MCF 10A (cell line): ENCODE measurements around the gene OSBPL7. TPM values are rescaled to one million over a fixed set of nuclear protein-coding genes. Genes with fewer than 3 reads are reported as not detected.

Source experiments
- BruUV-seq: library from RNA; stranded (reverse); fragments of 400-500 nt; replicated peaks from 2 replicates; lab custom pipeline; 2021; lab: Mats Ljungman, UMichigan
- CTCF ChIA-PET: fragments of 300-600 bp; sonication (Branson Sonifier 250); formaldehyde crosslinking; extraction: SDS; loops from one replicate; lab custom pipeline; 2021; ENCODE audit warnings: antibody characterized with exemption, inconsistent platforms; lab: Yijun Ruan, JAX
- POLR2A ChIA-PET: fragments of 300-600, 350-650 bp; sonication (Branson Sonifier 250); formaldehyde crosslinking; extraction: SDS; loops from one replicate; lab custom pipeline; 2020; ENCODE audit warnings: antibody characterized with exemption, inconsistent platforms; lab: Yijun Ruan, JAX
- DNase-seq: peaks from one replicate; pipeline ENCODE4 v3.0.0-alpha.2; 2018; ENCODE audit not compliant: unreplicated experiment
- H3K27ac Mint-ChIP-seq: one replicate; pipeline ENCODE4 v1.8.0; 2022; ENCODE audit warnings: mild to moderate bottlenecking, low read depth, mixed read lengths; ENCODE audit not compliant: unreplicated experiment
- H3K27me3 Mint-ChIP-seq: one replicate; pipeline ENCODE4 v1.8.0; 2022; ENCODE audit warnings: mixed read lengths; ENCODE audit not compliant: insufficient read depth, unreplicated experiment
- H3K36me3 Mint-ChIP-seq: one replicate; pipeline ENCODE4 v1.8.0; 2022; ENCODE audit warnings: mild to moderate bottlenecking, moderate library complexity, mixed read lengths; ENCODE audit not compliant: insufficient read depth, unreplicated experiment
- H3K4me1 Mint-ChIP-seq: one replicate; pipeline ENCODE4 v1.8.0; 2022; ENCODE audit warnings: mixed read lengths; ENCODE audit not compliant: insufficient read depth, unreplicated experiment
- H3K4me3 Mint-ChIP-seq: one replicate; pipeline ENCODE4 v1.8.0; 2022; ENCODE audit warnings: mild to moderate bottlenecking, moderate library complexity, mixed read lengths; ENCODE audit not compliant: unreplicated experiment
- H3K9me3 Mint-ChIP-seq: one replicate; pipeline ENCODE4 v1.8.0; 2022; ENCODE audit warnings: mixed read lengths; ENCODE audit not compliant: unreplicated experiment
- CTCF ChIP-seq: fragments of 200-600 bp; IDR thresholded peaks from one replicate; pipeline ENCODE4 v1.8.0; 2022; ENCODE audit warnings: antibody characterized with exemption, mild to moderate bottlenecking; ENCODE audit not compliant: unreplicated experiment
- intact Hi-C: fragments of 100-400 bp; cut with micrococcal nuclease; formaldehyde crosslinking; loops from 2 replicates; pipeline ENCODE4 v1.14.1; 2022
- total RNA-seq: library from RNA; stranded (reverse); gene quantifications from 2 replicates; pipeline ENCODE4 v1.2.3, GENCODE V29; 2022

OSBPL7 gene
- total RNA-seq, 1 experiment from 2014 or later = 4.7 TPM

DNA sequence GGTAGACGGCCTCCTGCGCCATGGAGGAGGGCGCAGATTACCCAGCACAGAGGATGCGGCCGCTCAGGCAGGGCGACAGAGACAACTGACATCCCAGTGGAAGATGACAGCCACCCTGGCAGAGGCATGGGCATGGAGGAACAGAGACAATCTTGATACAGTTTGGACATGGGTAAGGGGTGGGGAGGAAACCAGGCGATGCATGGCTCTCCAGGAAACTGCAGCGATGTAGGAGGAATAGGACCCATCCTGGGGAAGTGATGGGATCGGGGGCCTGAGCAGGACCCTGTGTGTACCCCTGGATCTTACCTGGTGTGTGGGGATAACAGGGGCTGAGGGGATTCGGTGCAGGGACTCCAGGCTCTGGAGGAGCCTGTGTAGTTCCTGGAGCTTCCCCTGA lies 4.6 kb downstream of the OSBPL7 start:
- Mint-ChIP-seq H3K27me3 (no peaks in the 10 kb centered on the region), H3K4me3 (no peak overlapping the region), H3K9me3 (no peaks in the 10 kb centered on the region), H3K4me1 (peaks cover 18% of the 10 kb centered on the region), H3K36me3 (peaks cover 16% of the 10 kb centered on the region), H3K27ac (no peak overlapping the region)
- no TSS peak for BruUV-seq
- intact Hi-C loops = no loop called here
- ChIA-PET POLR2A (interaction anchor here (0.8 kb wide), 1 partner anchor 78 kb away, joined by 4 read pairs; no protein-coding TSS in a partner anchor), CTCF (no interaction called here)
- DNase-seq = no peak
- no peak for TF ChIP-seq CTCF

GRCh38 chr17:47816111-47816735 lies 5.4 kb downstream of the OSBPL7 start:
- ChIA-PET CTCF (interaction anchor here (0.7 kb wide), 1 partner anchor 15 kb away, joined by 3 read pairs; no protein-coding TSS in a partner anchor), POLR2A (no interaction called here)
- H3K4me1 Mint-ChIP-seq = peaks cover 22% of the 10 kb centered on the region
- BruUV-seq = no TSS peak
- H3K4me3 Mint-ChIP-seq = no peak overlapping the region
- DNase-seq = no peak
- H3K9me3 Mint-ChIP-seq = no peaks in the 10 kb centered on the region
- no peaks in the 10 kb centered on the region for H3K27me3 Mint-ChIP-seq
- no peak overlapping the region for H3K27ac Mint-ChIP-seq
- H3K36me3 Mint-ChIP-seq = peaks cover 16% of the 10 kb centered on the region
- TF ChIP-seq CTCF = no peak
- intact Hi-C loops = no loop called here

DNA sequence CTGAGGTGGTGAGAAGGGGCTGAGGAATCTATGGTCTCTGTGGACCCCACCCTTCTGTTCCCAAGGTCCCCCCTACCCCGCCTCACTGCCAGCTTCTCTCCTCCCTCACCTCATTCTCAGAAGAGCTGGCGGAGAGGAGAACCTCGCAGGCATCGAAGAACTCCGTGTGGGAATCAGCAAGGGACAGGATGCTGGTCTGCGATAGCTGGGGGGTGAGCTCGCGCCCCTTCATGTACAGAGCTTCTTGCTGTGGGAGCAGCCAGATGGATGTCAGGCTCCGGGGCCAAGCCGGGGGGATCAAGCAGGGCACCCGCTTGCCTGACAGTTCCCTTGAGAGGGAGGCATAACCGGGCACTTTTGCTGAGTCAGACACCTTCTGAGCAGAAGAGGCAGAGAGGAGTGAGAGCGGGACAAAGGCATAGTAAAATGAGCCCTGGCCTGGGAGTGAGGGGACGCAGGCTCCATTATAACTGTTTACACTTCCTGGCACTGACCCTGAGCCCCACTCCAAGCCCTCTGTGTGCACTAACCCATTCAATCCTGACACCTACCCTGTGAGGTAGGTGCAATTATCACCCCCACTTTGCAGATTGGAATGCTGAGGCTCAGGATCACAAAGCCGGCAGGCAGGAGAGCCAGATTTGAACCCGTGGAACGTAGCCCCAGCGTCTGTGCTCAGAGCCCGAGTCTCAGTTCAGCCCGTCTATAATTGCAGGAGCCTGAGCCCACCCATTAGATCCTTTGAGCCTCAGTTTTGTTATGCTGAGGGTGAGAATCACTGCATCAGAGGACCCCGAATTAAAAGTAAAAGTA lies 6.3 kb downstream of the OSBPL7 start:
- Mint-ChIP-seq H3K4me3 (no peak overlapping the region), H3K36me3 (peaks cover 16% of the 10 kb centered on the region), H3K27me3 (no peaks in the 10 kb centered on the region), H3K9me3 (no peaks in the 10 kb centered on the region), H3K4me1 (peaks cover 22% of the 10 kb centered on the region), H3K27ac (no peak overlapping the region)
- ChIA-PET CTCF (no interaction called here), POLR2A (interaction anchor here (0.7 kb wide), 1 partner anchor 16 kb away, joined by 4 read pairs; the partner anchor contains the start of genes LRRC46 and MRPL10)
- intact Hi-C loops = no loop called here
- no peak for TF ChIP-seq CTCF
- DNase-seq = no peak
- no TSS peak for BruUV-seq

DNA sequence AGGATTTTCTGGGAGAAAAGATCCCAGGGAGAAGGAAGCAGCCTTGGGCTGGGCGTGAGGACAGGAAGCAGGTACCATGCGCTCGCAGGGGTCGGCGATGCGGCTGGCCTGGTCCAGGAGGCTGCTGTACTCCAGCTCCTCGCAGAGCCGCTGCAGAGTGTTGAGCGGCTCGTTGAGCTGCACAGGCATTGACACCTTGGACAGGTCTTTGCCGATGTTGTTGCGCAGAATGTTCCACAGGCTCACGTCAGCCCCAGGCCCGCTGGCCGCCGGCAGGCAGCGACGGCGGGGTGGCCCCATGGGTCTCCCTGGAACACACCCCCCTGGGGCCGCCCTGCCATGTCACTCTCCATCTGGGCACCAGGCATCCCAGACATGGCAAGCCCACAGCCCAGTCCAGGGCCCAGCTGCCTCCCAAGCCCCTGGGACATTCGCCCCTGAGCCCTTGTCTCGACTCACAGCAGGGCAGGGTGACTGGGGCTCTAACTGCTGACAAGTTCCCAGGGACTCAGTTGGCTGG lies 8.0 kb downstream of the OSBPL7 start:
- H3K27ac Mint-ChIP-seq = no peak overlapping the region
- DNase-seq = no peak
- intact Hi-C loops = no loop called here
- BruUV-seq = no TSS peak
- CTCF ChIA-PET = no interaction called here
- no peaks in the 10 kb centered on the region for H3K9me3 Mint-ChIP-seq
- H3K4me3 Mint-ChIP-seq = no peak overlapping the region
- H3K4me1 Mint-ChIP-seq = peaks cover 23% of the 10 kb centered on the region
- POLR2A ChIA-PET = no interaction called here
- peaks cover 9% of the 10 kb centered on the region for H3K36me3 Mint-ChIP-seq
- no peak for TF ChIP-seq CTCF
- no peaks in the 10 kb centered on the region for H3K27me3 Mint-ChIP-seq
